HEK293T (cell line): Measurements from ENCODE around the gene TVP23A.

Experiments used
- CTCF ChIA-PET: fragments of 350-600 bp; formaldehyde crosslinking; extraction: SDS; loops from one replicate; lab custom pipeline; 2021; ENCODE audit warnings: antibody characterized with exemption, inconsistent platforms; lab: Yijun Ruan, JAX
- POLR2A ChIA-PET: fragments of 350-600 bp; formaldehyde crosslinking; extraction: SDS; loops from one replicate; lab custom pipeline; 2020; ENCODE audit warnings: antibody characterized with exemption, inconsistent platforms; lab: Yijun Ruan, JAX
- DNase-seq: peaks from one replicate; pipeline ENCODE4 v3.0.0; 2012; ENCODE audit warnings: mixed read lengths; ENCODE audit errors: extremely low spot score
- ARNT ChIP-seq: fragments of 450-650 bp; IDR thresholded peaks from 2 replicates; pipeline ENCODE4 v1.6.1; 2017; ENCODE audit warnings: mild to moderate bottlenecking
- BHLHE40 ChIP-seq: fragments of 450-650 bp; IDR thresholded peaks from 2 replicates; pipeline ENCODE4 v1.6.1; 2016; ENCODE audit warnings: mild to moderate bottlenecking, moderate library complexity, borderline replicate concordance
- CTBP1 ChIP-seq: fragments of 450-650 bp; IDR thresholded peaks from 2 replicates; pipeline ENCODE4 v1.6.1; 2016; ENCODE audit warnings: borderline replicate concordance
- ELF4 ChIP-seq: fragments of 450-650 bp; IDR thresholded peaks from 2 replicates; pipeline ENCODE4 v1.6.1; 2017; ENCODE audit warnings: antibody characterized with exemption
- FOXA1 ChIP-seq: fragments of 450-650 bp; IDR thresholded peaks from 2 replicates; pipeline ENCODE4 v1.6.1; 2016; ENCODE audit warnings: mild to moderate bottlenecking
- FOXK2 ChIP-seq: fragments of 450-650 bp; IDR thresholded peaks from 2 replicates; pipeline ENCODE4 v1.6.1; 2016; ENCODE audit warnings: mild to moderate bottlenecking
- FOXM1 ChIP-seq: fragments of 450-650 bp; IDR thresholded peaks from 2 replicates; pipeline ENCODE4 v1.6.1; 2017; ENCODE audit warnings: mild to moderate bottlenecking, borderline replicate concordance
- HDGF ChIP-seq: fragments of 450-650 bp; IDR thresholded peaks from 2 replicates; pipeline ENCODE4 v1.6.1; 2017; ENCODE audit warnings: antibody characterized with exemption, borderline replicate concordance
- L3MBTL2 ChIP-seq: fragments of 450-650 bp; conservative IDR thresholded peaks from 2 replicates; pipeline ENCODE4 v1.6.1; 2016; ENCODE audit warnings: mild to moderate bottlenecking
- LEF1 ChIP-seq: fragments of 450-650 bp; IDR thresholded peaks from 2 replicates; pipeline ENCODE4 v1.6.1; 2017; ENCODE audit warnings: mild to moderate bottlenecking, borderline replicate concordance
- NFRKB ChIP-seq: fragments of 450-650 bp; IDR thresholded peaks from 2 replicates; pipeline ENCODE4 v1.6.1; 2016; ENCODE audit warnings: mild to moderate bottlenecking, moderate library complexity
- PKNOX1 ChIP-seq: fragments of 450-650 bp; IDR thresholded peaks from 2 replicates; pipeline ENCODE4 v1.6.1; 2016
- SP1 ChIP-seq: fragments of 450-650 bp; IDR thresholded peaks from 2 replicates; pipeline ENCODE4 v1.6.1; 2017
- SUZ12 ChIP-seq: fragments of 450-650 bp; IDR thresholded peaks from 2 replicates; pipeline ENCODE4 v1.6.1; 2016; ENCODE audit warnings: mild to moderate bottlenecking
- TARDBP ChIP-seq: fragments of 450-650 bp; IDR thresholded peaks from 2 replicates; pipeline ENCODE4 v1.6.1; 2016
- ZNF384 ChIP-seq: fragments of 450-650 bp; IDR thresholded peaks from 2 replicates; pipeline ENCODE4 v1.6.1; 2016

The TVP23A gene

GRCh38 chr16:10738231-10739077 is 80.1 kb downstream of the TVP23A start:
- DNase-seq: no peak
- TF ChIP-seq FOXK2 (no peak), PKNOX1 (peak; percentile 89), ARNT (no peak), L3MBTL2 (no peak), FOXA1 (no peak), NFRKB (no peak), BHLHE40 (no peak), CTBP1 (no peak), ZNF384 (peak; percentile 95)
- ChIA-PET CTCF (interaction anchor here (1.8 to 2.2 kb wide), 2 partner anchors 217 to 224 kb away, joined by 8 to 21 read pairs; no protein-coding TSS in a partner anchor), POLR2A (no interaction called here)

- ChIA-PET POLR2A (no interaction called here), CTCF (interaction anchor here (0.6 to 2.2 kb wide), 6 partner anchors 13 to 1695 kb away, joined by 3 to 21 read pairs (median 4); no protein-coding TSS in a partner anchor)
- TF ChIP-seq CTBP1 (no peak), NFRKB (no peak), FOXM1 (no peak), L3MBTL2 (no peak), SP1 (no peak), FOXK2 (no peak), TARDBP (no peak), ELF4 (no peak), SUZ12 (no peak), ZNF384 (no peak), PKNOX1 (no peak), FOXA1 (no peak), HDGF (no peak), BHLHE40 (no peak), LEF1 (no peak), ARNT (no peak)
Observed at GRCh38 chr16:10737068-10737625, 81.4 kb downstream of the TVP23A start.

GRCh38 chr16:10731790-10732189 is 86.8 kb downstream of the TVP23A start:
- CTCF ChIA-PET: interaction anchor here (1.5 kb wide), 1 partner anchor 217 kb away, joined by 3 read pairs; no protein-coding TSS in a partner anchor
- POLR2A ChIA-PET: interaction anchor here (1.0 kb wide), 1 partner anchor 12 kb away, joined by 6 read pairs; the partner anchor contains the start of gene NUBP1
- no peak for DNase-seq
- TF ChIP-seq ARNT (no peak), FOXA1 (no peak), LEF1 (no peak), ZNF384 (no peak), BHLHE40 (no peak), TARDBP (no peak), FOXM1 (no peak), FOXK2 (no peak), CTBP1 (no peak), ELF4 (no peak), SP1 (no peak), HDGF (no peak), NFRKB (no peak), SUZ12 (no peak)

More at GRCh38 chr16:10737068-10737625, 81.4 kb downstream of the TVP23A start:
- DNase-seq: peak; percentile 66

- DNase-seq: no peak
- ChIA-PET CTCF (no interaction called here), POLR2A (no interaction called here)
Observed at GRCh38 chr16:10729104-10730048, 89.2 kb downstream of the TVP23A start.

GRCh38 chr16:10728003-10728887 is 90.3 kb downstream of the TVP23A start:
- ChIA-PET POLR2A (no interaction called here), CTCF (no interaction called here)
- TF ChIP-seq PKNOX1: no peak
- no peak for TF ChIP-seq SUZ12
- no peak for TF ChIP-seq FOXM1
- TF ChIP-seq NFRKB: no peak
- TF ChIP-seq LEF1: no peak
- TF ChIP-seq BHLHE40: no peak
- TF ChIP-seq L3MBTL2: no peak
- no peak for TF ChIP-seq SP1
- TF ChIP-seq ELF4: no peak
- no peak for TF ChIP-seq FOXK2
- TF ChIP-seq TARDBP: no peak
- no peak for TF ChIP-seq FOXA1
- TF ChIP-seq CTBP1: no peak
- no peak for TF ChIP-seq ZNF384
- no peak for TF ChIP-seq ARNT
- no peak for TF ChIP-seq HDGF
- DNase-seq: no peak

More at GRCh38 chr16:10729104-10730048, 89.2 kb downstream of the TVP23A start:
- TF ChIP-seq FOXM1 (no peak), SP1 (no peak), NFRKB (no peak), SUZ12 (no peak)
